ENCODE results near the gene AOPEP.

AOPEP gene

DNA sequence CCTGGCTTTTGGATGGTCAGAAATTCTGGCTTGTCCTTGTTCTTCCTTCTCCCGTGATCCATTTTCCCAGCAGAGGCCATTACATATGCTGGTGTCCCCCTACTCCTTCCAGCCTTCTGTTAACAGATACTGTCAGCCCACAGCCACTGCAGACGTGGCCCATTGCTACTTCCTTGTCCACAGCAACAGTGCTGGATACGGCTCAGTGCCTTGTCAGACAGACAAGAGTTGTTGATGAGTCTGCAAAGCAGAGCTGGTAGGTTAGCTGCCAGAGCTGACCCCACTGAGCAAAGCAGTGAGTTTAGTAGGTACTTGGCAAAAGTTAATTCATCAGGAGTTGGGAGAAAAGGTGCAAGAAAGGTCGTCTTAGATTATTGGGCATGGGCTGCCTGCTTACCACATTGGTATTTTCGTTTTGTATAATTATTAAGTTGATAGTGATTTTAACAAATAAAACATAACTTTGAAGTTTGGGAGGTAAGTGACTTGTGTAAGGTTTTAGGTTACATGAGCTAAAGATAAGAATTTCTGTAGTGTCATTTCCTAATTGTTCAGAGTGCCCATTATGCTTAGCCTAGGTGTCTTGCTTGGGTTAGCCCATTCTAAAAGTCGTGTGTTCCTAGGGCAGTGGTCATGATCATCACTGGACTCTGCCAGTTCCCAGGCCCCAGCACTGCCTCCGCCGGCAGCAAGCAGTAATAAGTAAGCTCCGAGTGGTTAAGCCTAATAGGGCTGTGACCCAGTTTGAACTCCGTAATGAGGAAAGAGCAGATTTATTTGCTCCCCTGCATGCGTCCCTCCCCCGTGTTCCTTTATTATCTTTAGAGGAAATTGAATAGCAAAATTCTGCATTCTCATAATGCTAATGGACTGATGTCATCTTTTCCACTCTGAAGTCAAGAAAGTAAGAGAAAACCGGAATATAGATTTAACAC is 299.0 kb downstream of the AOPEP start:
- no peak for DNase-seq

DNA sequence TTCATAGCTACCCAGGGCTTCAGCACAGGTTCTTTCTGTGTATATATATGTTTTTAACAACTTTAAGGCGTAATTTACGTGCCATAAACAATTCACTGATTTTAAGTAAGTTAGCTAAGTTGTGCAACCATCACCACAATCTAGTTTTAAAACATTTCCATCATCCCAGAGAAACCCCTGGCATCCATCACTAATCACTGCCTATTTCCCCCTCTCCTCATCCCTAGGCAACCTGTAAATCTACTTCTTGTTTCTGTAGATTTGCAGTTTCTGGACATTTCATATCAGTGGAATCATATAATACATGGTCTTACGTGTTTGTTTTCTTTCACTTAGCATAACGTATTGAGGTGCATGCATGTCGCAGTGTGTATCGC is 299.6 kb downstream of the AOPEP start:
- no peak for DNase-seq

DNA sequence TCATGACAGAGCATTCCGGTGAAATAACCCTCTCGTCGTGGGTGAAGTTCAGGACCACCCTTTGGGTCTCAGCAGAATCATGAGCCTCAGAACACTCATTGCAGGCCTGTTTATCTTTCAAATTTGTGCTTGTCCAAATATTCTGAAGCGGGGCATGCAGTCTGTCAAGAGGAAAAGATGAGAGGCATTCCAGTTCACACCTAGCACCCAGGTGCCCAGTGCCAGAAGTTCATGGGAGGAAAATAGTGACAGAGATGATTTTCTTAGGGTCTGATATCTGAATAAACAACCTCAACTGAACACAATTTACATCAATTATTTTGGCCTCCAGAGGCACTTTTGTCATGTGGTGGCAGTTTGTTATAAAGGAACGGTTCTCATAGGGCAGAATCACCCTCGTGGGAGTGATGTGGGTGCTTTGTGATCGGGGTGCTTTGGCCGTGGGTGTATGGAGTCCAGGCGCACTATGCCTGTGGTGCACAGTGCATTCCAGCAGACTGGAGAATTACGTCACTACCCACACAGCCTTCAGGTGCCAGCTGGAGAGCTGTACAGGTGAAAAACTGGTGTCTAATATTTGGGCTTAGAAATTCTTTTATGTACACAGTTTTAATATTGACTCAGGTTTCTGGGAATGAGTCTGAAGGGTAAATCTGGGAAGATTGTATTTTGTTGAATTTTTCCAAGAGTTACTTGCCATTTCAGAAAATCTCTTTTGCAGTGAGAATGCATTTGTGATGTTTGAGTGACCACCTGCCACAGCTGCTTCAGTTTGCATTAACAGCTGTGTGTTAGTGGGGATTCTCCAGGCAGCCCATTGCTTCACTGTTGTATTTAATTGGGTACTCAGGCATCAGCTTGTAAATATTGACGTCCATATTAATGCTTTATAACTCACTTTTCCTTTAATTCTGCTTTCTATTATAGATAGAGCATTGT is 301.7 kb downstream of the AOPEP start:
- DNase-seq, result no peak

DNA sequence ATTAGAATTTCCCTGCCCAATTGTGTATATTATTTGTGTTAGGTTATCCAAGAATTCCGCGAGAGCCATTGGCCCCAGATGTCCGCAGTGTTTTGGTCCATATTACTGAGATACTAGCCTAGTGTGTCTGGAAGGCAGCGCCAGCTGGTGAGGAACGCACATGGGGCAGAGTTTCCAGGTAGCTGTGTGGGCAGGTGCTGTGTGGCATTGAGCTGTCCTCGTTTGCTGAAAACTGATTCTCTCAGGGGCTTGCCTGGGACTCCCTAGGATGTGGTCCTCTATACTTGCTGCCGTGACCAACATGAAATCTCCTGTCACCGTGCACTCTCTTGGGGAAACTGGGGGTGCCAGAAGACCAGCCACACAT is 302.3 kb downstream of the AOPEP start:
- DNase-seq, result no peak

DNA sequence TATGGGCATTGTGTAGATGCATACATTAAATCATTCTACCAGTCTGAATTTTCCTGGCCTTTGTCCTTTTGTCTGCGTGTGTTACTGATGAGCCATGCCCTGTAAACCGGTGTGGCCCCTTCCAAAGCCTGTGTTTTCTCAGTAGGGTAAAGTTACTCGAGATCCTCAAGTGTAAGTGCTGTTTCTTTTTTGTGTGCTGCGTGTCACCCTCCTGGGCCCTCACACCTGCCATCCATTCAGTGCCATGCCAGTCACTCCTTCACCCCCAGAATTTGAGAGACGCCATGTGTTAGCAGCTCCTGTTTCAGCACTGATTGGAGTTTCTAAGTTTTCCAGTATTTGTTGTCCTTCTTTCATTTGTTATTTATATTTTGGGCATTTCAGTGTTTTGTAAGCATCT is 302.8 kb downstream of the AOPEP start:
- no peak for DNase-seq

DNA sequence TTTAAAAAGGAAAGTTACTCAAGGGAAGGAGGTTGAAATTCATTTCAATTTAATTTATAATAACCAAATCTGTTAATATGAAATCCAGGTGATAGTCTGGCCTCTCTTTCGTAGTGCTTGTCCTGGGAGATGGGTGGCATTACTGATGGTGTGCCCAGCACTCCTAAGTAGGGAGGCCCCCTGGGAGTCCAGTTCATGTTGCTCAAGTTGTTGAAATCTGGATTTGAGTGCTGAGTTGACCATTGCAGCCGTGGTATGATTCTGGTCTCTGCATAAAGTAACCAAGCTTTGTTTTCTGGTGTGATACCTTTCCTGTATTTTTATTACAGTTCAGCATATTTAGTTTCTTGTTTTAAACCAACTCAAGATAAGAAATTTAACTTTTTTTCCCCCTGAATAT is 303.2 kb downstream of the AOPEP start:
- no peak for DNase-seq

DNA sequence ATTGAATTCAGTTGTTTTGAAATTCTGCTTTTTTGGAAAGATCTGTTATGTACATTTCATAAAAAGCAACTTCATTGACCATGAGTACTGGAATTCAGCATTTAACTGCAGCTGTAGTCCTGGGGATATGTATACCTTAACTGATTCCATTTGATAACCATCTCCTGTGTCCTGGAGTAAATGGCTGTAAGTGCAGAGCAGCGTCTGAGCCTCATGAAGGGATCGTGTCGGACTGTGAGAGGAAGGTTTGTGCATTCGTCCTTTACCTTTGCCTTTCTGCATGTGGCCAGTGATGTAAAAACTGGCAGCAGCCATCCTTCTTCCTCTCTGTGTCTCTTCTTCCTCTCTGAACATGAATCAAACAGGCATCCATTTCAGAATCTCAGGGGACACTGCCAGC is 303.8 kb downstream of the AOPEP start:
- no peak for DNase-seq

DNA sequence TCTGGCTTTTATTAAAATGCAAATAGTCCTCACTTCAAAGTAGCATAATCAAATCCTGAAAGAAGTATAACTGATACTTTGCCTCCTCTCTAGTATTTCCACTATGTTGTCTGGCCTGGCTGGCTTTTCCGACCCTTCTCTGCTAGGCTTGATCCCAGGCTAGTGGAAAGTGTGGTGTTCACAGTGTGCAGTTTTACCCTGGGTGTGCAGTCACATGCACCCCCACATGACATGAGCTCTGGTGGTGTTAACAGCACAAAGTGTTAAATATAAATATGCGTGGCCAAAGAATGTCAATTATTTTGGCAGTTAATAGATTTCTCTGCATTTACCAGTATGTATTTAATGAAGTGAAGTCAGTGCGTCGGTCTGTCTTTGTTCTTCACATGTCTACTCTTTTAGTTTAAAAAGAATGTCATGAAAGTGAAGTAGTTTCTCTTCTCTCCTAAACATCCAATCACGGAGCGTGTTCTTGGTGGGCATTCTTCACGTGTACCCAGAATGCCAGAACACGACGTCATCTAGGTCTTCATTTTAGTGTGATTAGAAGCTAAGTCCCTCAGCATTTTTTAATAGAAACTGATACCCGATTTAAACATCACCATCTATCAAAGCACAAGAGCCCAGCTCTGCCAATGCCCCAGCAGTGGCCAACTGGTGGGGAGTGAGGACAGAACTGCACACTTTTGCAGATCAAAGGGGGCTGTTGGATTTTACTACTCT is 304.6 kb downstream of the AOPEP start:
- DNase-seq, result no peak

DNA sequence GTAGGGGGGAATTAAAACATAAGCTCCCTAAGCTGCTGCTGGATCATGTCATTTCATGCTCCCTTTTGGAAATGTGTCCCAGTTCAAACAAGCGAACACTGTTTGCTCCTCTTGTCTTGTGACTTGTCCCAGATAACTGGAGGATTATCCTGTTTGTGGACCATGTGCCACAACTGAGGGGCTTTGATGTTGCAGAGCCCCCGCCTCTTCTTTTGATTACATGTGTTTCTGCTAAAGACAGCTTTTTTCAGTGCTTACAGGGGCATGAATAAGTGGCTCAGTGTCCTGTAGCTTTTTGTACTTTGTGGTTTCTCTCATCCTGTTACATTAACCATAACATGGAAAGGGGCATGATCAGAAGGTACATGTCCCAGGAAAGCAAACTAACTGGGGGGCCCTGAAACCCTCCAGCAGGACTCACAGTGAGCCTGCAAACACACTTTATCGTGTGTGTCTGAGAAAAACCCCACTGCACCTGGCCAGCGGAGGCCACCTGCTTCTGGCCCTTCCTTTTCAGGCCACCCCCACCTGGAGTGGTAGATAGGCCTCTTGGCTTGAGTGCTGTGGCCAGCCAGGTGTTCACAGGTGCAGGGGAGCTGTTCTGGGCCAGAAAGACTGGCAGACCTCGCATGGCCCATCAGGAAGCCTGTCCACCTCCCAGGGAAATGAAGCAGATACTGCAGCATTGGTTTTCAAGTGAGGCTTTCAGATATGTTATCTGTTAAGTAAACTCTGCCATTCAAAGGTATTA is 305.4 kb downstream of the AOPEP start:
- peak; percentile 70 for DNase-seq

DNA sequence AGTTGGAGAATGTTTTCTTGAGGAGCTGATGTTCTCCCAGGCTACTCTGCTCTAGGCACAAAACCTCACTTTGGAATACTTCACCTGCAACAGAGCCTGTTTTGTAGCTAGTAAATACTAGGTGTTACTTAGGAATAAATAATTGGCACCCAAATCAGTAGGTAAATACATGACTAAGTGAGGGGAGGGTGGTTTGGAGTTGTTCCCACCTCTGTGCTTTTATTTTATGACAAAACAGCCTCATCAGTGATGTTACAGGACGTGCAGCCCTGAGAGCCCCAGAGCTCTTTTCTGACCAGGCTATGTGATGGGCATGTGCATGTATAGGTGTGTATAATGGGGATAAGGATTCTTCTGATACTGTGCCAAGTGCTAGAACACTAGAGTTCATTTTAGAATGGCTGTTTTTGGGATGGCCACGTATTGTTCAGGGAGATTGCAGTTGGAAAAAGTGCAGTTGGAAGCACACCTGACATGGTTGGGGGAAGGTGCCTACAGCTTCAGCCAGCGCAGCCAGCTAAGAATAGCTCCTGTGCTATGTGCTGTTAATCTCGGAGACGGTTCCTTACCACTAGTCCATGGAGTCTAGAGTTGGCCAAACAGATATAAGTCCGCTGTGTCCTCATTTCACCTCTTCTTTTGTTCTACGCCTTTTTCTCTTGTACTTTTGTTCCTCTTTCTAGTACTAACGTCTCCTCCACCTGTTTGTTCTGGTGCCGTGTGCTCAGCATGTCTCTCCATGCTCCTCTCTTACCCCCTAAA is 306.3 kb downstream of the AOPEP start:
- DNase-seq, result no peak

DNA sequence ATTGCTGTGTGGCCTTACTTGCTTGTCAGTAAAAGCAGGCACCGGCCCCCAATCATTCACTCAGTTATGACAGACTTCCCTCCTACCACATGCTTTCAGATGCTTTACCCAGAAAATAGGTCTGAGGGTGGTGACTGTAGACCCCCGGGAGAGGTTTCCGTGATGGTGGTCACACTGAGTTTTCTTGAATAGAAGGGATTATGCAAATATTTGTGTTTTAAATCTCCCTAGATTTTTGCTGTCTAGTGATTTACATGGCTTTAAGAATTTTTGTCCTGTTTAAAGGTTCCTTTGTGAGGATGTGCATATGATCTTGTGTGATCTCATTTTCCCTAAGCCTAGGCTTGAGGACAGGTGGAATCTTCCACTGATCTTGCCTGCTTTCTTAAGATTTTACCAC is 309.3 kb downstream of the AOPEP start:
- DNase-seq, result no peak

DNA sequence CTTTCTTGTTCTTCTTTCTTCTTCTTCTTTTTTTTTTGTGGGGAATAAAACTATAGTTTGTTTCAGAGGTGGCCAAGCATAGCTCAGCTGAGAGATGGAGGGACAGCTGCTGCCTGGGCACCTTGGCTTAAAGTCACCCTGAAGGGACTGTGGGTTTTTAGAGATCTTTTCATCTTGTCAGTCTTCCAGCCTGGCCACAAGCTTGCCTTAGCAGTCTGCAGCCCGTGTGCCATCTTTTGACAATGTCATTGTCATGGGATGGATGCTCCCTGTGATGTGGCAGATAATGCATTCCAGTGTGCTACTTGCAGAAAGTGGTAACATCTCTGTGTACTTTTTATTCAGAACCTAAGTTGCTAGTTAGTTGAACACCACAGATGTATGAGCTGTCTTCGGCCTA is 310.2 kb downstream of the AOPEP start:
- DNase-seq, result no peak

DNA sequence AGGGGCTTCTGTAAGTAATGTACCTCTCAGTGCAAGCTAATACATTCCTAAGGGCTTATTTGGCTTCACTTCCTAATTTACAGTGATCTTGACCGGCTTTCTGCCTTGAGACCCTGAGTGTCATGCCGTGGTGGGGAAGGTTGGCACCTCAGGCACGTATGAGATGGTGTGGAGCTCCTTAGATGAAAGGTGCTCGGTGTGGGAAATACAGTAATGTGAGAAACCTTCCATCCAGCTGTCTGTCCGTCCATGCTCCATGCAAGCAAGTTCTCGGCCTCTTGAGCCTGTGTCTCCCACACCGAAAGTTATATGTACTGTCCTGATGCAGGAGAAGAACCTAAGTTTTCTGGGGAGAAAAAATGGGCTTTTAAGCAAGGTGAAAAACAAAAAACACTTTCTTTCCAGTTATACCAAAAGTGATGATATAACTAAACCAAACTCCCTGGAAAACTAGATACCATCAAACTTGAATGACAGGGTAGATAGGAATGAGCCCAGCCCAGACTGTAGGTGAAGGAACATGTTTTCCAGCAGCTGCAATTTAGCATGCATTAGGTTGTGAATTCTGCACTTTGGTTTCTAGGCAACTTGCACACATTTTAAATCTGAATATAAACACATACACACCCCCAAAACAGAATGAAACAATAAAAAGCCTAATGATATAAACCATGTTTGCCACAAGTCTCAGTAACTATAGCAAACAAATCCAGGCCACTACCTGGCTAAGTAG is 311.5 kb downstream of the AOPEP start:
- DNase-seq, result no peak

DNA sequence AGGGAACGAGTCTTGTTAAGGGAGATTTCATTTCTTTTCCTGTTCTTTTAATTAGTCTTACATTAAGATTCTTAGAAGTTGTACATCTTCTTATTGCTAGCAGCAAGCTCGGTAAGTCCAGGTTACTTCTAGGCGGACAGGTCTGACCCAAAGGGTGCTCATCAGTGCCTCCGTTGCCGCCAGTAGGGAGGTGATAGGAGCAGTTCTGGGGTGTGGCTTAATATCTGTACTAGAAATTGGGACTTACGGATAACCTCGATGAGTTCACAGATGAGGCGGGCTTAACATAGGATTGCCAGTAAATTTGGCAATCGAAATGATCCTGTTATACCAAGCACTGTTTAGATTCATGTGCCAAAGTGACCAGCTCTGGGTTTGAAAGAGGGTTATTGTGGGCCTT is 312.2 kb downstream of the AOPEP start:
- DNase-seq, result no peak

DNA sequence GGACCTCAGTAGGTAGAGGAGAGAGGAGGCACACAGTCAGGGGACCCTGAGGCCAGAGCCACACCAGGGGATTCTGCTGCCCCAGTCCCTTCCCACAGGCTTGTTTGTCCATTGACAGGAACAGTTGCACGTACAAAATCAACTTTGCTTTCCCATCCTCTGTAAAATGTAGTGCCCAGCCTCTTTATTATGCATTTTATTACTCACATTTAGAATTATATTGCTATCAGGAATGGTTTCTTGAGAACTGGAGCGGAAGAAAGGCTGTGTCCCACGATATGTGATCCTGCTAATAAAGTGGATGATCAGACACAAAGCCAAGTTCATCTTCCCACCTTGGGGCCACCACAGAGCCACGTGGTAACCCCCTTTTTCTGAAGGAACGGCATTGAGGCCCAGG is 313.6 kb downstream of the AOPEP start:
- no peak for DNase-seq

DNA sequence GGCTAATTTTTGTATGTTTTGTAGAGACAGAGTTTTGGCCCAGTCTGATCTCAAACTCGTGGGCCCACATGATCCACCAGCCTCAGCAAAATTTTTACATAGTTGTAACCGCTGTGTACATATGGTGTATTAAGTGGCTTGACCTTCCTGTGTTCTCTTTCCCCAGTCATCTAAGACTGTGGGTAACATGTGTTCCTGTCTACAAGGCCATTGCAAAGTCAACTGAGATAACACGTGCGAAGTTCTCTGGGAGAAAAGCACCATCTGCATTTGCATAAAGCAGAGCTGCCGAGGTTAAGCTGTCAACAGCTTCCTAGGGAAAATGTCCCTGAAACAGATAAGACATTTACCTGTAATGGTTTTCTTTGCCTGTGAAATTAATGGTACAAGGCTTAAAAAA is 317.3 kb downstream of the AOPEP start:
- no peak for DNase-seq

DNA sequence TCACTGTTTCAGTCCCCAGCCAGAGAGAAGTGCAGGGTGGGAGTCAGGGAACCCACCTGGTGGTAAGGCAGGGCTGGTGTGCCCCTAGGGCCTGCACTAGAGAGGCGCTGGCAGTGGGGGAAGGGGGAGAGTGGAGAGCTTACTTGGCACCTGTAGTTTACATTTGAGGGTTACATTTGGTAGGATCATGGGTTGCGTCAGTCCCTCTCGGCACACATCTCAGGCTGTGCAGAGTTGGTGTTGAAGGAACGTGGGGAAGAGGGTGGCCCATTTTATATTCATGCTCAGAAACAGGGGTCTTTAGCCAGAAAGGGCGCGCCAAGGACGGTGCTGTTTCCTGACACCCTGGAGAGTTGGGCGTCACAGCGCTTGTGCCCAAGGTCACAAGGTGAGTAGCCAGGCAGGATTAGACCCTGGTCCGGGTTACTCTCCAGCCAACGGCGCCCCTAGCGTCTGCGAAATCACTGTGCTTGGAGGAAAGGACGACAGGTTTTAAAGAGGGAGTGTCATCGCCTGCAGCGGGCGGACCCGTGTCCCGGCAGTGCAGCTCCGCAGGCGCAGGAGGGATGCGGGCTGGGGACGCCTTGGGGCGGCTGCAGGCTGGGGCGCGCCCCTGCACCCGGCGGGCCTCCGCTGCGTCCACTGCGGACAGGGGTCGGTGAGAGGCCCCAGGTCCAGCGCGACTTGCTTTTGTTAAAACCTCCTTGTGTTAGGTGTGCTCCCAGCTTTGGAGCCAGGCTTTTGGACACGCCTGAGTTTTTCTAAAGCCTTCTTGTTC is 318.4 kb downstream of the AOPEP start:
- no peak for DNase-seq

DNA sequence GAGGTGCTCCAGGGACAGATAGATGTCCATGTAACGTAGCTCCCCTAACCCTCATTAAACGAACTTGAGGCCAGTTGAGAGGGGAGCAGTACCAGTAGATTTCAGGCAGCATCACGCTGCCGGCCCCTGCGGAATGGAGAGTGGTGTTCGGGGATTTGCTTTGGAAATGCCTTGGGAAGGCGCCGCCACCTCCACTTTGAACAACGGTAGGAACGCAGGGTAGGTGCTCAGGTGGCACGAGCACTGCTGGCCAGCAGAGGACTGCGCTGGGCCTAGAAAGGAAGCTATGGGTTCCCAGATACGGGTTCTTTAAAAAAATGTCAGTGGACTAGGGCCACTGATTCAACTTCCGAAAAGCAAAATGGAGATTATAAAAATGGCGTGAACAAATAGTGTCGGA is 319.3 kb downstream of the AOPEP start:
- no peak for DNase-seq

DNA sequence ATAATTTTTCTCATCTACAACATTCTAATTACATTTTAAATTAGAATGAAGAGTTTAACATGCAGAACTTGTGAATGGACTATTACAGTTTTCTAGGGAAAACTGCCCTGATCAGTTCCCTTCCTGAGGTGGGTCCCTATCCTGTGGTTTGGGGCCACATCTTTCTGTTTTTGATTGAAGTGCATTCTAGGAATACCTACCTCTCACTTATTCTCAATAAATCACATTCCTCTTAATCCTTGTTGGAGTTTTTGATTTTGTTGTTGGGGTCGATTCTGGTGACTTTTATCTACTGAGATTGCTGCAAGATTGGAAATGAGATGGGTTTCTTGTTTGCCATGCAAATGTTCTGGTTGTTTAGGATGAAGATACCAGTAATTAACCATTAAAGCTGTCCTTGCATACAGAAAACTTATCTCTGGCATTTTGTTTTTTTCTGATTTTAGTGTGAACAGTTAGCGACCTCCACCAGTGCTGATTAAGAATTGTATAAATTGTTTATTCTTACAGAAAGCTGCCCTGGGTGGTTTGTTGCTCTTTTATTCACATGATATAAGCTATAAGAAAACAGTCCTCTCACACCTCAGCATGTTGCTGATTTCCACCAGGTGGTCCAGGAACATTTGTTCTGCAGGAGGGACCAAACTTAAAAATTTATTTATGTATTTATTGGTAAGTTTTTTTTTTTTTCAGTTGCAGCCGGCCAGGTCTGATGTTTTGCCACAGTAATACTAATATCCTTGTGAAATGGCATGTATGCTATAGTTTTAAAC is 321.1 kb downstream of the AOPEP start:
- DNase-seq, result no peak

All from RPMI8226 (cell line).